Measurements from ENCODE around the gene BCS1L.

BCS1L gene

DNA sequence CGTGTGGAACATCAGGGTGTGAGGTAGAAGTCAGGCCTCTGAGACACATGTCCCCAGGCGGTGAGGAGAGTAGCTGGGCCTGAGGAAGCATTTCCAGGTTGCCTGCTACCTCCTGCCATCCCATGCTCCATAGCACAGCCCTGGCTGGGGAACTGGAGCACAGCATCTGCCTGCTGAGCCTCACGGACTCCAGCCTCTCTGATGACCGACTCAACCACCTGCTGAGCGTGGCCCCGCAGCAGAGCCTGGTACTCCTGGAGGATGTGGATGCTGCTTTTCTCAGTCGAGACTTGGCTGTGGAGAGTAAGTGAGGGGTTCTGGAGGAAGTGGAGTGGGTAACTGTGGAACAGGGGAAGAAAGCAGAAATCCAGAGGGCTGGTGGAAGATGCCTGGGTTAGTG lies 2.9 kb downstream of the BCS1L start:
- no peak for DNase-seq

DNA sequence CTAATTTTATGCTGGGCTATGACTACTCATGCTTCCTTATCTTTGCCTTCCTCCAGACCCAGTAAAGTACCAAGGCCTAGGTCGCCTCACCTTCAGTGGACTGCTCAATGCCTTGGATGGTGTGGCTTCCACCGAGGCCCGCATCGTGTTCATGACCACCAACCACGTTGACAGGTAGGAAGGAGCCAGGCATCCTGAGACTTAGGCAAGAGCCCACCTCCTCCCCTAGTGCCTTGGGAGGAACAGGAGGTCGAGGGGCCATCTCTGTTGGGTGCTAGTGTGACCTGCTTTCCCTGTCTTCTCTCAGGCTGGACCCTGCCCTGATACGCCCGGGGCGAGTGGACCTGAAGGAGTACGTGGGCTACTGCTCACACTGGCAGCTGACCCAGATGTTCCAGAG lies 3.3 kb downstream of the BCS1L start:
- DNase-seq = no peak

DNA sequence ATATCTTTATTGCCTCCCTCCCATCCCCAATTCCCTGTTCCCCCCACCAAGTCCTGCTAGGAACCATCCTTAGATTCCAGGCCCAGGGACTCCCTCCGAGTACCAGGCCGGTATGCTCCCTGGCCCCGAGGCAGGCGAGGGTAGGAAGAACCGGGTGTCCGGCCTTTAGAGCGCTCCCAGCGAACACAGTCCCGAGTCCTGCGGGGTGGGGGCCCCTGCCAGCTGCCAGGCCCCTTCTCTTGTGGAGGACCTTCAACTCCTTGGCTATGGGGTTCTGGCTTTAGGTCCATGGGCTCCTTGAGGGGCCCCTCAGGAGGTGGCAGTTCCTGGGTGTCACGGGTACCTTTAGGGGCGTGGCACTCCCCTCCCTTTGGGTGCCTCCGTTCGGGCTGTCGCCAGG lies 4.4 kb downstream of the BCS1L start:
- no peak for DNase-seq

DNA sequence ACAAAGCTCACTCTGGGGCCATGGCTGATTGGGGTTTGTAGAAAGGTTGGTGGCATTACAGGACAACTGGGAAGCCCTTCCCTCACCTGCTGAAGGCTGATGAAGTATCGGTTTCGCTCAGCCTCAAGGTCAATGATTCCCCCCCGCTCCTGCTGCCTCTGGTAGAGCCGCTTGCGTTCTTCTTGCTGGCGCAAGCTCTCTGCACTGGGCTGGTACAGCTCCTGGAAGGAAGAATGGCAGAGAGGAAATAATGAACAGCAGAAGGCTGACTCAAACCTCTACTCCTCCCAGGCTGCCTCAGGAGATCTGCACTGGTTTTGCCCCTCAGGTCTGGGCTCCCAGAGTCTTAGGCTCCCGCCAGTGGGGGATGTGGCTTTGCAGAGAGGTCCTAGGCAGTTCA lies 5.2 kb downstream of the BCS1L start:
- DNase-seq = no peak

DNA sequence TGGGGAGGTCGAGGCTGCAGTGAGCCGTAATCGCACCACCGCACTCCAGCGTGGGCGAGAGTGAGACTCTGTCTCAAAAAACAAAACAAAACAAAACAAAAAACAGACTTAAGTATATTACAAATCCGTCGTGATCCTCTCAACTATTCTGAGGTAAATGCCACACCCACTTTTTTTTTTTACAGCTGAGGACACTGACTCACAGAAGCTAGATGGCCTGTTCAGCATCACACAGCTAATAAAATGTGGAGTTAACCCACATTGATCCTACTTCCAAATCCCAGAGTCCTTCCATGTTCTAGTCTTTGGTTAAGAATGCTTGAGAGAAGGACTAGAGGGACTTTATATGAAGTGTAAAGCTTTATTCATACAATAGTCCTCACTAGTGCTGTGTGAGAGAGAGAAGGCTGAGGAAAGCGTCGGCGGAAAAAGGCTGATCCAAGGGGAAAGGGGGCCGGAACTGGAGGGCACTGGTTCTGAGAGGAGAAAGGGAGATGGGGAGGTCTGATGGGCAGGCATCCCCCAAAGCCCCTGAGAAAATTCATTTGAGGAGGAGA lies 11.7 kb downstream of the BCS1L start:
- no peak for DNase-seq

DNA sequence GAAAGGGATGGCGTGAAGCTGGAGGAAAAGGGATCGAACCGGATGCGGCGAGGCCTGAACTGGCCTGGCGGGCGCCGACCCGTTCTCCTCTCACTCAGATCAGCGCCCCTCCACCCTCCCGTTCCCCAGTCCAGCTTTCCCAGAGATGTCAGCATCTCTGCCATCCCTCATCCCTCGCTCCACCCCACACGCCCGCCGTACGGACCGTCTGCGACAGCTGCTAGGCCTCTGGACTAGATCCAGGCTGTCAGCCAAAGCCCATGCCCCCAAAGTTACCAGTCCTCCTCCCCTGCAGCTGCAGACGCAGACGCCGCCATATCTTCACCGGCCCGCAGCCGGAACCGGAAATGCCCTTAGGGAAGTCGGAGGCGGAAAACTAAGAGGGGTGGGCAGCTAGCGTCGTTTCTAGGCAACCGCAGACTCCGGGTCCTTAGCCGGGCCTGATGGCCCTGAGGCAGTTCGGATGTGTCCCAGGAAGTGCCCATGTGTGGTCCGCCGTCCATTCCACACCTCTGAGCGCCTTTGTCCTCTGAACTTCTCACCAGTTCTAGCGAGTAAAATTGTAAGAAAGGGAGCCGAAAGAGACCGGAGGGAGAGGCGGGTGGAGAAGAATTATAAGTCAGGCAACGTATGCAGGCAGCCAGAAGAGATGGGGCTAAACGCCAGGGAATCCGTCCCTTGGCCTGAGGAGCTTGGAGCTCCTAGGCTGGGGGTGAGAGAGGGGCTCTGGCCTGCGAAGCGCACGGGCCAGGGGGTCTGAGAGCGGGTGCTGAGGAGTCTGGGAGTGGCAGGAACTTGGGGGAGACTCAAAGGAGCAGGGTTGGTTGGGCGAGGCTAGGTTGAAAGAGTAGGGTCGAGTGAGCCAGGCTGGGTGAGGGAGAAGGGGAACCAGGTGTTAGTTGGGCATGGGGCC lies 12.4 kb downstream of the BCS1L start, which contains the start of the genes RNF25 and STK36:
Gene RNF25 (minus strand): TSS at position 349 of the 913 bp plus-strand sequence. CDS start 32 bp downstream, at position 317.
Gene STK36 (plus strand): TSS at position 433 of the 913 bp plus-strand sequence. CDS start 744 bp downstream, outside the sequence.
- peak; percentile 87 for DNase-seq

DNA sequence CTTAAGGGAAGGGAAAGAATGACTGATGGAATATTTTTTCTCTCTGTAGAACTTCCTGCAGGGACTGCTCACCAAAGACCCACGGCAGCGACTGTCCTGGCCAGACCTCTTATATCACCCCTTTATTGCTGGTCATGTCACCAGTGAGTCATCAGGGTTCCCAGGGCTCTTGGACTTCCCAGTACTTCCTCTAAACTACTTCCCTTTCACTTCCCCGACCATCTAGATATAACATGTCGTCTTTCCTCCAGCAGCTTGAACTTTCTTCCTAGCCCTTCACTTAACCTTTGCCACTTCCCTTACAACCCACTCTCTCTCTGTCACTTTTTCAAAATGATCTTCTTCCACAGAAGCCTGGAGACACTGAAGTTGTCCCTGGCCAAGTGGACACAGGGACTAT lies 19.6 kb downstream of the BCS1L start:
- DNase-seq = no peak

DNA sequence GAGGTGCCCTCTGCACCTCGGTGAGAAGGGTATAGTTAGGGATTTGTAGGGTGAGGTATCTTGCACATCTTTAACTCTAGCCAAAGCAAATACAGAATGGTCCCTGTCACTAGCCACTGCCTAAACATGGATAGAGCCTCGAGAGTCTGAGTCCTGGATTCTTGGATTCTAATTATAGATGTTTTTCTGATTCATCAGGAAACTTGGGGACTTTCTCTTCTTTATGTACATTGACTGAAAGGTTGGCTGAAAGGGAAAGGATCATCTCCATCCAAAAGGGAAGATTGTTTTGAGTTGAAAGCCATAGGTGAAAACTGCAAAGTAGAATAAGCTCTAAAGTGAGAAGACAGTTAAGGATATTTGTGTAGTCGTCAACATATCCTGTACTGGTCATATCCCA lies 20.6 kb downstream of the BCS1L start:
- DNase-seq = no peak

DNA sequence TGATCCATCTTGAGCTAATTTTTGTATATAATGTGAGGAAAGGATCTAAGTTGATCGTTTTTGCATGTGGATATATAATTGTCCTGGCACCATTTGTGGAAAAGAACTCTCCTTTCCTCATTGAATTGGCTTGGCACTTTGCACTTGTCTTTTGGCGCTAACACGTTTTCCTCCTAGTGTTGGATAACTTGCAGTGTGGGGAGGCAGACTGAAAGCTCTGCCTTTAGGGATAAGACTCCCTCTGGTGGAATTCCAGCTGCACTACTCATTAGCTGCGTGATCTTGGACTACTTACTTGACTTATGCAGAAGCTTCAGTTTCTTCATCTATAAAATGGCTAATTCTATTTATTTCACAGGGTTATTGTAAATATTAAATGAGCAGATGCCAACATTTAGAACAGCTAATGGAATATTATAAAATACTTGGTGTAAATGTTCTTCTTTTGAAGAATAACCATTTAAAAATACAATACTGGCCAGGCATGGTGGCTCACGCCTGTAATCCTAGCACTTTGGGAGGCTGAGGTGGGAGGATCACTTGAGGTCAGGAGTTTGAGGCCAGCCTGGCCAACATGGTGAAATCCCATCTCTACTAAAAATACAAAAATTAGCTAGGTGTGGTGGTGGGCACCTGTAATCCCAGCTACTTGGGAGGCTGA lies 28.0 kb downstream of the BCS1L start:
- DNase-seq = peak; percentile 69

DNA sequence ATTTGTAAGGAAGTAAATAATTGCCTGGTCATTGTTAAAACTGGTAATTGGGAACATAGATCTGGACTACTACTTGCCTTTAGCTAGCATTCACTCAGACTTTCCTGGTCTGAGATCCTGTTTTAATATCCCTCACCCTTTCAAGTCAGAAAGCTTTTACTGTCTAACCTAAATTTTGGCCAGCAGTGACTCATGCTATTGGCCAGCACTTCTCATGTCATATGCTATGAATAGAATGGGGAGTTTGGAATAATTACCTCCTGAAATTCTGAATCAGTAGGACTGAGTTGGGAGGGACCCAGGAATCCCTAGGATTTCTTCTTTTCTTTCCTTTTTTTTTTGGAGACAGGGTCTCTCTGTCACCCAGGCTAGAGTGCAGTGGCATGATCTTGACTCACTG lies 31.8 kb downstream of the BCS1L start:
- DNase-seq = peak; percentile 25

DNA sequence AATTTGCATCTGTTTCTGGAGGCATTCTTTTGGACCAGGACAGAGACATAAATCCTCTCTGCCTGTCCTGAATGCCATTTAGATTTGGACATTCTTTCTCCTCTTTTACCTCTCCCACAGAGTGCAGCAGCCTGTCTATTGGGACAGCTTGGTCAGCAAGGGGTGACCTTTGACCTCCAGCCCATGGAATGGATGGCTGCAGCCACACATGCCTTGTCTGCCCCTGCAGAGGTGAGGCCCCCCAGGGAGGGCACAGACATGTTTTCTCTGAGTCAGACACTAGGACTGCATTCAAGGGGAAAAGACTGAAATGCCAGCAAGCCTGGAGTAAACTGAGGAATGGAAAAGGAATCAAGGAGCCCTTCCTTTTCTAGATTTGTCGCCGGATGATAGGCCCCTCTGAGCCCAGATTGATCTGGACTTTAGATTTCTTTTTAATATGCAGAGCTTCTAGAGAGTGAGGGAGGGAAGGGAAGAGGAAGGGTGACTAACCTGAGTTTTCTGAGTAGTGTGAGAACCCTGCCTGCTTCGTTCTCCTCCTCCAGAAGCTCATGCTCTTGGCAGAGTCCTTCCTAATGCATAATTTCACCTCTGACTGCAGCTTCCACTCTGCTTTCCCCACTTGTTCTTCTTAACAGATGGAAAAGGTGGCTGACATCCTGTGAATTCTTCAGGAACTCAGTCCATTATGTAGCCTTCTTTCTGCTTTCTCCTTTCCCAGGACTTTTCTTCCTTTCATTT lies 35.1 kb downstream of the BCS1L start:
- no peak for DNase-seq

DNA sequence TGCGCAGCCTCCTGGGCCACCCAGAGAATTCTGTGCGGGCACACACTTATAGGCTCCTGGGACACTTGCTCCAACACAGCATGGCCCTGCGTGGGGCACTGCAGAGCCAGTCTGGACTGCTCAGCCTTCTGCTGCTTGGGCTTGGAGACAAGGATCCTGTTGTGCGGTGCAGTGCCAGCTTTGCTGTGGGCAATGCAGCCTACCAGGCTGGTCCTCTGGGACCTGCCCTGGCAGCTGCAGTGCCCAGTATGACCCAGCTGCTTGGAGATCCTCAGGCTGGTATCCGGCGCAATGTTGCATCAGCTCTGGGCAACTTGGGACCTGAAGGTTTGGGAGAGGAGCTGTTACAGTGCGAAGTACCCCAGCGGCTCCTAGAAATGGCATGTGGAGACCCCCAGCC lies 39.4 kb downstream of the BCS1L start:
- no peak for DNase-seq

DNA sequence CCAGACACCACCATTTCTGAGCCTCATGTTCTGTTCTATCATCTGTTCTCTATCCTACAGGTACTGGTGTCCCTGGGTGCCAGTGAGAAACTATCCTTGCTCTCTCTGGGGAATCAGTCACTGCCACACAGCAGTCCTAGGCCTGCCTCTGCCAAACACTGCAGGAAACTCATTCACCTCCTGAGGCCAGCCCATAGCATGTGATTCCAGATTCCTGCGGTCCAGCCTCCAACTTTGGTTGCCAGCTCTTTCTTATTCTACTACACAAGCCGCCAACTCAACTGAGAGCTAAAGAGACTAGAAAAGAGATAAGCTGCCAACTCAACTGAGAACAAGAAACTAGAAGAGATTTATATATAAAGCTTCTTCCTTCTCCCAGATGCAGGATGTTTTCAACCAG lies 42.3 kb downstream of the BCS1L start:
- no peak for DNase-seq

DNA sequence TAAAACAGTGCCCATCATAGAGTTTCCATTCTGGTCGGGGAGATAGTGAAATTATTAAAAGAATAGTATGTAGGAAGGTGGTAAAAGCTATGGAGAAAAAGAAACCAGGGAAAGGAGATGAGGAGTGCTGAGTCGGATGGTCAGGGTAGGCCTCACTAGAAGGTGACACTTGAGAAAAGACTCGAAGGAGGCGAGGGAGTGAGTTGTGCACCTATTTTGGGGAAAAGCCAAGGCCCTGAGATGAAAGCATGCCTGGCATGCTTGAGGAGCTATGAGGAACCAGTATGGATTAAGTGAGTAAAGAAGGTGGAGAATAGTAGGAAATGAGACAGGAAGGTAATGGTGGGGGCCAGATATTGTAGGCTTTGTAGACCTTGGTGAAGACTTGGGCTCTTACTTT lies 43.9 kb downstream of the BCS1L start:
- DNase-seq = no peak

DNA sequence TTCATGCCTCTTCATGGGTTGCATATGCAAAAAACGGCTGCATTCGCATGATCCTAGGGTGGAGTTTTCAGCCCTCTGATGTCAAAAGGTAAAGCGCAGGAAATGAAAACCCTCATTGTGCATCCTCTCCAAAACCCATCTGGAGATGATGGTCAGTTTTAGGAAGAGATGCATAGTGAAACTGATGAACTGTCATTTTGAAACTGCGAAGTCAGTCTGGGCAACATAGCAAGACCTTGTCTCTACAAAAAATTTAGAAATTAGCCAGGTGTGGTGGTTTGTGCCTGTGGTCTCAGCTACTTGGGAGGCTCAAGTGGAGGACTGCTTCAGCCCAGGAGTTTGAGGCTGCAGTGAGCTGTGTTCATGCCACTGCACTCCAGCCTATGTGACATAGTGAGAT lies 48.6 kb downstream of the BCS1L start:
- DNase-seq = no peak

DNA sequence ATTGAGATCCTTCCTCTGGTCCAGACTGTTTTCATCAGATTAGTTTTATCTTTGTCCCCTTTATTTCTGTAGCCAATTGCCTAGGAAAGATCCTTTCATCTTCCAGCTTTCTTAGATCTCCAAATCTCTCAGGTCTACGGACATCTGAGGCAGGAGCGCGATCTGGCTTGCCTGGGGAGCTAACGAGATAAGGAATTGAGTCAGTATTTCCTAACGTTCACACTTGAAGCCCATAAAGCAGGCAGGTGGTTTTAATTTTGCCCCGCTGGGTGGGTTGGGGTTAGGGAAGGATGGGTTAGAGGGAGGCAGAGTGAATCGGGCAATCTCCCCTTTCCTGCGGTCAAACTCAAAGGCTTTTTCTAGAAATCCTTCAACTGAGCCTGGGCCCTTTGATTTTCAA lies 50.4 kb downstream of the BCS1L start:
- no peak for DNase-seq

DNA sequence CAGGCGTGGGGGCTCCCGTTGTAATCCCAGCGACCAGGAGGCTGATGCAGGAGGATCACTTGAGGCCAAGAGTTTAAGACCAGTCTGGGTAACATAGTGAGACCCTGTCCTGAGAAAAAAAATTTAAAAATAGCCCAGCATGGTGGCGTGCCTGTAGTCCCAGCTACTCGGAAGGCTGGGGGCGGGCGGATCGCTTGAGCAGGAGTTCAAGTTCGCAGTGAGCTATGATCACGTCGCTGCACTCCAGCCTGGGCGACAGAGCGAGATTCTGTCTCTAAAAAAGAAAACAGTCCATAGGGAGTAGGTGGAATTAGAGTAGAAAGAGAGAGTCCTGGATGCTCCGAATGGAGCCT lies 50.8 kb downstream of the BCS1L start:
- no peak for DNase-seq

DNA sequence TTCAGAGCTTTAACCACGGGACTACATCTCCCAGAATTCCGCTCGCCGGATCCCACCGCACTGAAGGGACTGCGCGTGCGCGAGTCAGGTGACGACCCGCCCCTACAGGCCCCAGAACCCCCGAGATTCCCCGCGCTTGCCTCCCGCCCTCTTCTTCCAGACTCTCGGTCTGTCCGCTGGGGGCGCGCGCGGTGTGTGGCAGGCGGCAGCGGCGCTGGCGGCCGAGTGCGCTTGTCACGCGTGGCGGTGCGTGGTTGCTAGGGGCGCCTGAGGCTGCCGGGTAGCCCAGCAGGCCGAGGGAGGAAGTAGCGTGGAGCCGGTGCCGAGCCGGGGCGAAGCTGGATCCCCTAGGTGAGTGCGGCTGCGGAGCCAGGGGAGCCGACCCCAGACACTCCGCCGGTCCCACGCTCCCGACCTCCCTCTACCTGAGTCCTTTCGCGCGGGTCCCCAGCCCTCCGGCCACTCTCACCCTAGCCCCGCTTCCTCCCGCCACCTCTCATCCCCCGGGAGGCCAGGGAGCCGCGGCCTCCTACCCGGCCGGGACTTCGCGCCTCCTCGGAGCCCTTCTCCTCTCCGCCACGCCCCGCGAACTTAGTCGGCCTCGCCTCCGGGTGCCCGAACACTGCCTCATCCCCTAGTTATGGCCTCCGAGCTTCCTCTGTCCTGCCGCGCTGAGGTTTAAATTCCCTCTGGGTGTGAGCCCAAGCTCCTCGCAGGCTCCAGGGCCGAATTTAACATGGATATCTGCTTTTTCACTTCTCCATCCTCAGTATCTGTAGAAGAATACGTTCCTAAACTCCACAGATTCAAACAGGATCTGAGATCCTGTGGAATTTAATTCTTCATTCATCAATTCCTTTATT lies 51.4 kb downstream of the BCS1L start, which contains the start of gene TTLL4:
Gene TTLL4 (plus strand): TSS at position 149 of the 863 bp plus-strand sequence. CDS start 26,842 bp downstream, outside the sequence.
- DNase-seq = peak; percentile 96

DNA sequence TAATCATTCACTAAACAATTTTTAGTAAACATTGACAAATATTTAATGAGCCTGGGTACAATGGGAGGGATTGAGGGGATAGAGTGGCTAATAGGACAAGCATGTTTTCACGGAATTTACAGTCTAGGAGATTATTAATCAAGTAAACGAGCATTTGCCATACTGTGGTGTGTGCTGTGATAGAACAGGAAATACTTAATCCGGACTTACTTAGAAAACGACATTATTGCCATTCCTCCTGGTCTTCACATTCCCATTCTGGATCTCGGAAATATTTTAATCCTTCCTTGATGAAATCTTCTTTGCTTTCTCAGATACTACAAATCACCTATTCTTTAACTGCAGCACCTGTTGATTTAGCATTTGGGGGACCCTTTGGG lies 52.1 kb downstream of the BCS1L start:
- peak; percentile 66 for DNase-seq
